Stimulated activated naive CD8-positive, alpha-beta T cell treated with anti-CD3 and anti-CD28 coated beads, Interleukin-15, Interleukin-2, amounts not matched to agents 100 ng/mL and 50 ng/mL, for 24 hours (primary cell): ENCODE measurements around the gene HHATL.

Experiments
- H3K27ac Mint-ChIP-seq: one replicate; pipeline ENCODE4 v1.8.0; 2021; ENCODE audit warnings: mild to moderate bottlenecking, mixed read lengths
- H3K27me3 Mint-ChIP-seq: one replicate; pipeline ENCODE4 v1.8.0; 2021; ENCODE audit warnings: mixed read lengths
- H3K36me3 Mint-ChIP-seq: one replicate; pipeline ENCODE4 v1.8.0; 2021; ENCODE audit warnings: low read depth, mixed read lengths
- H3K4me1 Mint-ChIP-seq: one replicate; pipeline ENCODE4 v1.8.0; 2021; ENCODE audit warnings: low read depth, mixed read lengths
- H3K4me3 Mint-ChIP-seq: one replicate; pipeline ENCODE4 v1.8.0; 2021; ENCODE audit warnings: mild to moderate bottlenecking, mixed read lengths
- H3K9me3 Mint-ChIP-seq: one replicate; pipeline ENCODE4 v1.8.0; 2021; ENCODE audit warnings: mixed read lengths

Gene HHATL

GRCh38 chr3:42675909-42676308 is 26.7 kb downstream of the HHATL start:
- H3K27me3 Mint-ChIP-seq: peaks cover 6% of the 10 kb centered on the region
- H3K36me3 Mint-ChIP-seq: no peaks in the 10 kb centered on the region
- H3K4me3 Mint-ChIP-seq: no peak overlapping the region
- no peak overlapping the region for H3K27ac Mint-ChIP-seq
- H3K9me3 Mint-ChIP-seq: peaks cover 14% of the 10 kb centered on the region
- peaks cover 5% of the 10 kb centered on the region for H3K4me1 Mint-ChIP-seq

- no peak overlapping the region for H3K4me3 Mint-ChIP-seq
- peaks cover 6% of the 10 kb centered on the region for H3K27me3 Mint-ChIP-seq
- no peak overlapping the region for H3K27ac Mint-ChIP-seq
- H3K9me3 Mint-ChIP-seq: peaks cover 13% of the 10 kb centered on the region
- H3K36me3 Mint-ChIP-seq: no peaks in the 10 kb centered on the region
- H3K4me1 Mint-ChIP-seq: peaks cover 3% of the 10 kb centered on the region
Measured at GRCh38 chr3:42674146-42674545, 28.5 kb downstream of the HHATL start.

GRCh38 chr3:42673082-42673481 is 29.5 kb downstream of the HHATL start:
- Mint-ChIP-seq H3K27ac (no peak overlapping the region), H3K4me3 (no peak overlapping the region), H3K4me1 (no peaks in the 10 kb centered on the region), H3K27me3 (peaks cover 6% of the 10 kb centered on the region), H3K36me3 (no peaks in the 10 kb centered on the region), H3K9me3 (peaks cover 6% of the 10 kb centered on the region)

GRCh38 chr3:42672515-42672914 is 30.1 kb downstream of the HHATL start:
- H3K36me3 Mint-ChIP-seq: no peaks in the 10 kb centered on the region
- H3K4me1 Mint-ChIP-seq: no peaks in the 10 kb centered on the region
- peaks cover under 1% of the 10 kb centered on the region for H3K27me3 Mint-ChIP-seq
- no peak overlapping the region for H3K27ac Mint-ChIP-seq
- no peaks in the 10 kb centered on the region for H3K9me3 Mint-ChIP-seq
- no peak overlapping the region for H3K4me3 Mint-ChIP-seq

GRCh38 chr3:42670670-42671069 is 31.9 kb downstream of the HHATL start:
- H3K27me3 Mint-ChIP-seq: no peaks in the 10 kb centered on the region
- H3K4me1 Mint-ChIP-seq: no peaks in the 10 kb centered on the region
- H3K27ac Mint-ChIP-seq: no peak overlapping the region
- H3K9me3 Mint-ChIP-seq: no peaks in the 10 kb centered on the region
- no peak overlapping the region for H3K4me3 Mint-ChIP-seq
- H3K36me3 Mint-ChIP-seq: no peaks in the 10 kb centered on the region

- H3K27ac Mint-ChIP-seq: no peak overlapping the region
- H3K9me3 Mint-ChIP-seq: no peaks in the 10 kb centered on the region
- no peaks in the 10 kb centered on the region for H3K36me3 Mint-ChIP-seq
- H3K4me1 Mint-ChIP-seq: no peaks in the 10 kb centered on the region
- H3K4me3 Mint-ChIP-seq: no peak overlapping the region
- no peaks in the 10 kb centered on the region for H3K27me3 Mint-ChIP-seq
Measured at GRCh38 chr3:42670051-42670576, 32.5 kb downstream of the HHATL start.

GRCh38 chr3:42668793-42669217 is 33.8 kb downstream of the HHATL start:
- Mint-ChIP-seq H3K9me3 (no peaks in the 10 kb centered on the region), H3K4me3 (no peak overlapping the region), H3K36me3 (no peaks in the 10 kb centered on the region), H3K27ac (no peak overlapping the region), H3K27me3 (no peaks in the 10 kb centered on the region), H3K4me1 (no peaks in the 10 kb centered on the region)

- Mint-ChIP-seq H3K4me1 (no peaks in the 10 kb centered on the region), H3K27me3 (no peaks in the 10 kb centered on the region), H3K27ac (no peak overlapping the region), H3K36me3 (no peaks in the 10 kb centered on the region), H3K4me3 (no peak overlapping the region), H3K9me3 (no peaks in the 10 kb centered on the region)
Measured at GRCh38 chr3:42668413-42668760, 34.2 kb downstream of the HHATL start.

GRCh38 chr3:42667523-42668412 is 34.8 kb downstream of the HHATL start:
- Mint-ChIP-seq H3K4me1 (no peaks in the 10 kb centered on the region), H3K27ac (no peak overlapping the region), H3K9me3 (no peaks in the 10 kb centered on the region), H3K4me3 (no peak overlapping the region), H3K36me3 (no peaks in the 10 kb centered on the region), H3K27me3 (no peaks in the 10 kb centered on the region)

GRCh38 chr3:42667096-42667522 is 35.5 kb downstream of the HHATL start:
- H3K4me1 Mint-ChIP-seq: no peaks in the 10 kb centered on the region
- no peak overlapping the region for H3K4me3 Mint-ChIP-seq
- no peaks in the 10 kb centered on the region for H3K36me3 Mint-ChIP-seq
- no peaks in the 10 kb centered on the region for H3K9me3 Mint-ChIP-seq
- H3K27me3 Mint-ChIP-seq: no peaks in the 10 kb centered on the region
- no peak overlapping the region for H3K27ac Mint-ChIP-seq

- H3K27ac Mint-ChIP-seq: no peak overlapping the region
- H3K27me3 Mint-ChIP-seq: no peaks in the 10 kb centered on the region
- H3K36me3 Mint-ChIP-seq: no peaks in the 10 kb centered on the region
- no peaks in the 10 kb centered on the region for H3K4me1 Mint-ChIP-seq
- H3K9me3 Mint-ChIP-seq: no peaks in the 10 kb centered on the region
- no peak overlapping the region for H3K4me3 Mint-ChIP-seq
Measured at GRCh38 chr3:42666577-42666998, 36.0 kb downstream of the HHATL start.

GRCh38 chr3:42666022-42666421 is 36.6 kb downstream of the HHATL start:
- Mint-ChIP-seq H3K36me3 (no peaks in the 10 kb centered on the region), H3K27ac (no peak overlapping the region), H3K9me3 (no peaks in the 10 kb centered on the region), H3K4me1 (no peaks in the 10 kb centered on the region), H3K27me3 (no peaks in the 10 kb centered on the region), H3K4me3 (no peak overlapping the region)

- H3K27me3 Mint-ChIP-seq: no peaks in the 10 kb centered on the region
- no peaks in the 10 kb centered on the region for H3K36me3 Mint-ChIP-seq
- no peaks in the 10 kb centered on the region for H3K9me3 Mint-ChIP-seq
- H3K4me1 Mint-ChIP-seq: no peaks in the 10 kb centered on the region
- no peak overlapping the region for H3K27ac Mint-ChIP-seq
- H3K4me3 Mint-ChIP-seq: no peak overlapping the region
Measured at GRCh38 chr3:42665050-42665878, 37.3 kb downstream of the HHATL start.

GRCh38 chr3:42664438-42664803 is 38.2 kb downstream of the HHATL start:
- no peak overlapping the region for H3K27ac Mint-ChIP-seq
- no peaks in the 10 kb centered on the region for H3K36me3 Mint-ChIP-seq
- no peaks in the 10 kb centered on the region for H3K4me1 Mint-ChIP-seq
- no peaks in the 10 kb centered on the region for H3K9me3 Mint-ChIP-seq
- H3K4me3 Mint-ChIP-seq: no peak overlapping the region
- H3K27me3 Mint-ChIP-seq: no peaks in the 10 kb centered on the region
